Hematopoietic multipotent progenitor cell treated with erythropoietin and hydrocortisone succinate and interleukin-3 and kit ligand, for 15 days (in vitro differentiated cells): Measurements from ENCODE around the gene AGAP1.

ENCODE experiments used
- DNase-seq: peaks from one replicate; pipeline ENCODE4 v3.0.0-alpha.2; 2015; ENCODE audit warnings: low spot score

AGAP1 gene

DNA sequence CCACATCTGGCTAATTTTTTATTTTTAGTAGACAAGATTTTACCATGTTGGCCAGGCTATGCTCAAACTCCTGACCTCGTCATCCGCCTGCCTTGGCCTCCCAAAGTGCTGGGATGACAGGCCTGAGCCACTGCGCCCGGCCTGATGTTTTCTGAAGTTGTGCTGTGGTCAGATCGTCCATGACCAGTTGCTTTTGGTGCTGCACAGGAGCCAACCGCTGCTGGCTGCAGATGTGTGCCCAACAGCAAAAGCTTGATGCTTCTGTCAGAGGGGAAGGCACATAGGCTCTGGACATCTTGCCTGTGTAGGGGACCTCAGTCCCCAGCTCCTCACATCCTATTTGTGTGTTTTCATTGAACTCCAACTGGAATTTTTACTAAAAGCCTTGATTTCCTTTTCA lies 218.3 kb downstream of the AGAP1 start:
- no peak for DNase-seq

DNA sequence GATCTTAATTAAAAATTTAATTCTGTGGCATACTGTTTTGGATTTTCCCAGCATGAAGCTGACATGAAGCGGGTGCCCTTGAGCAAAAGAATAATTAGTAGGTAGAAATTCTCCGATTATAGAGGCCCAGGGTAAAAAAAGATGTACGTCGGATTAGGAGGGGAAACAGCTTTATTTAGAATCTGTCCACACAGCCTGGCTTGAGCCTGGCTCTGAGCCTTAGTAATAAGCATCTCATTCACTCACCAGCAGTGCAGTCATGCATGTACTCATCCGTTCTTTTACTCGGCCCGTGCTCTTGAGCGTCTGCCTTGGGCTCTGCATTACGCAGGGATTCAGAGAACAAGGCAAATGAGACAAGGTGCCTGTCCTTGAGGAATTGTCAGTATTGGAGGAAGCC lies 219.3 kb downstream of the AGAP1 start:
- DNase-seq: no peak

DNA sequence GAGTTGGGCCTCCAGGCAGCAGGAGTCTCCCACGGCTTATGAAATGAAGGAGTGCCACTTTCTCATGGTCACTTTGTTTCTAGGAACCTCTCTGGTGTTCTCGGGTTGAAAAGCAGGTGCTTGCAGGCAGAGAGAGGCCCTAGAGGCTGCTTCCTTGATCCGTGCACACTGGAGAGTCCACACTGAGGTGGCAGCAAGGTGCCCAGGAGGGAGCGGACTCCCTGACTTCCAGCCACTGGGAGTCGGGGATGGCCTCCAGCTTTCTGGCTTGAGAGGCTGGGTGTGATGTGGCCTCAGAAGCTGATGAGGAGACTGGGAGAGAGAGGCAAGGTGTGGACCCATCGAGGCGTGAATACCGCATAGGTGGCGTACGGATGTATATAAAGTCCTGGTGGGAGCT lies 221.8 kb downstream of the AGAP1 start:
- DNase-seq: no peak

DNA sequence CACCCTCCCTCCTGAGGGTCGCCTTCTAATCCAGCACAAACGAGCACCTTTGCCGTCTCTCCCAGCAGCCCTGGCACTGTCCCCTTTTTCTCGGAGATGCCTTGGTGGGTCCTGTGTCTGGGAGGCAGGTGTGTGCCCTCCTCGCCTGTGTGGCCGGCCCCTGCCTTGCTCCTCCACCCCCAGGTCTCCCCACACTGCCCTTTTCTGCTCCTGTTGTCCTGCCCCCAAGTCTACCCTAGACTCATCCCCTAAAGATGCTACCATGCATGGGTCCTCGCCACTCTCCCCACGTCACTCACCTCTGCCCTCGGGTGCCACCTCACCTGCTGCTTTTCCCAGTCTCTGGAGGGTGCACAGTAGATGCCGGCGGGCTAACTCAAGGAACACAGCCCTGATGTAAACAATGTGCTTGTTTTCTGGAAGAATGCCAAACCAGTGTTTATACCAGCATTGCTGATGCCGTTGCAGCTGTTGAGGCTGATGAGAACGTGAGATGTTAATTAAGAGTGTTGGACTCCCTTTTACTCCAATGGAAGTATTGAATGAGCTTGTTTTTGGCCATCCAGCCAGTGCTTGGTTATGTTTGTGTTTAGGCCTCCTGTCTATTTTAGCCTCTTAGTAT lies 223.1 kb downstream of the AGAP1 start:
- DNase-seq: no peak

DNA sequence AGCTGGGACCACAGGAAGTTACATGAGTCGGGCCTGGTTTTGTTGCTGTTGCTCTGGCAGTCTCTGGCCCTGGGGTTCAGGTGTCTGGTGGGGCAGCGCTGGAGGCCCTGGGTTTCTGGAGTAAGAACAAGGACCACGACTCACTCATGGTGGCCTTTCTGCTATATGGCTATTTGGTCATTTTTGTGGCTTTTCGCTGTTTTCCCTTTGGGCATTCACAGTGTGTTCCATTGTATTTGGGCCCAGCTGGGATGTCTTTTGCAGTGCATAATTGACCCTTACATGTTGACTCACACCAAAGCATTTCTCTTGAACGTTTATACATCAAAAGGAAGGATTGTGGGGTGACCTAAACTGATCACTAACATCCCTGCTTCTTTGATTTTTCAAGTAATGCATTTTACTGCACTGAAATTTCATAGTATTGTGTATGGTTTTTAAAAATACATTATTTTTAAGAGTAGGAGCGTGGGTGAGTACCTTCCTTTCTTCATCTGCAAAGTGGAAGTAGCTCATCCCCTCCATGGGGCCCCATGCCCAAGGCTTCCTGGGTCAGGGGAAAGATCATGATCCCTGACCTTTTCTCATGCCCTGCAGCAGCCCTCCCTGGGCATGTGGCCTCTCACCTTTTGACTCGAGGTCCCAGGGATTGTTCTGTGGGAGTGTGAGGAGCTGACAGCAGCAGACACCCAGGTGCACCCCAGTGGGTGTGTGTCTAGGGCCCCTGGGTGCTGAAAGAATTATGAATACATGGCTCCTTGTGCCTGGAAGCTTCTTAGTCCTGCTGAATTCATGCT lies 225.5 kb downstream of the AGAP1 start:
- DNase-seq: no peak

DNA sequence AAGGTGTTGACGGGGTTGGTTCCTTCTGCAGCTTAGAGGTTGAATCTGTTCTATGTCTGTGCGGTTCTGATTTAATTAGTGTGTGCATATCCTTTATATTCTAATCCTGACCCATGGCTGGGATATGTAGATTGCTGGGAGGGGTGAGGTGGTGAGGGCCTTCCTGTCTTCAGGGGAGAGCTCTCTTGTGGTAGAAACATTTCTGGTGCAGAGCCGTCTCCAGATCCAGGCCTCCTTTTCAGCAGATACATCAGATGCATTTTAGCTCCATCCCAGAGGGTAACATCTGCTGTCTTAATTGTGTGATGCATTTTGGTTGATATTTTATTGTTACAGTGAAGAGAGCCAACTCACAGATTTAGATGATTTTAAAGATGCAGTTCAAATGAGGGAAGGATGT lies 227.8 kb downstream of the AGAP1 start:
- no peak for DNase-seq

DNA sequence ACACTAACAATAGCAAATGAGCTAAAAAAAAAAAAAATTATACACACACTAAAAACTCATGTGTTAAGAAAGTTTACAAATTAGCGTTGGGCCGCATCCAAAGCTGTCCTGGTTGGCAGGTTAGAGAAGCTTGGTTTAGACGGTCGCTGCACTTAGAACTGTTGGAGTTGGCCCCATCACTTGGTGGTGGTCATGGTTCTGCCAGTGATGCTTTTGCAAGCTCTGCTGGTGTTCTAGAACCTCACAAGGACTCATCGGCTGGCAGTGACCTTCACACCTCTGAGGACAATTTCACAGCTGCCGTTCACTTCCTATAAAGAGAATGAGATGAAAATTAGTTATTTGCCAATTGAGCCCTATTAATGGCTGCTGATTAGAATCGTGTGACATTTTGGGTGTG lies 229.0 kb downstream of the AGAP1 start:
- no peak for DNase-seq

DNA sequence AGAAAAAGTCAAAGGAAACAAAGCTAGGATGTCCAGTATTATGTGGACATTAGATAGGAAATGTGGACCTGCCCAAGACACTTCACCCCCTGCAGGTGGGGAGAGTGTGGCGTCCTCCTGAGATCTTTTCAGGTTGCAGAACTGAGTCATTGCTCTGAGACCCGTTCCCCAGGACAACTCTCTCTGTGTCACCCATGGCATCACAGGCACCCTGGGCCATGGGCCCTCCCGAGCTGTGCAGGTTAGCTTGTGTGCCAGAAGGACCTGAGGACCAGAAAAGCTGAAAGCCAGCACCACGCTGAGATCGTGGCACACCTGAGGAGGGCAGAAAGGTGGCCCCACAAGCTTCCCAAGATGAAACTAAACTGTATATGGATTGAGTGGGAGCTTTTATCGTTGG lies 229.5 kb downstream of the AGAP1 start:
- DNase-seq: no peak

DNA sequence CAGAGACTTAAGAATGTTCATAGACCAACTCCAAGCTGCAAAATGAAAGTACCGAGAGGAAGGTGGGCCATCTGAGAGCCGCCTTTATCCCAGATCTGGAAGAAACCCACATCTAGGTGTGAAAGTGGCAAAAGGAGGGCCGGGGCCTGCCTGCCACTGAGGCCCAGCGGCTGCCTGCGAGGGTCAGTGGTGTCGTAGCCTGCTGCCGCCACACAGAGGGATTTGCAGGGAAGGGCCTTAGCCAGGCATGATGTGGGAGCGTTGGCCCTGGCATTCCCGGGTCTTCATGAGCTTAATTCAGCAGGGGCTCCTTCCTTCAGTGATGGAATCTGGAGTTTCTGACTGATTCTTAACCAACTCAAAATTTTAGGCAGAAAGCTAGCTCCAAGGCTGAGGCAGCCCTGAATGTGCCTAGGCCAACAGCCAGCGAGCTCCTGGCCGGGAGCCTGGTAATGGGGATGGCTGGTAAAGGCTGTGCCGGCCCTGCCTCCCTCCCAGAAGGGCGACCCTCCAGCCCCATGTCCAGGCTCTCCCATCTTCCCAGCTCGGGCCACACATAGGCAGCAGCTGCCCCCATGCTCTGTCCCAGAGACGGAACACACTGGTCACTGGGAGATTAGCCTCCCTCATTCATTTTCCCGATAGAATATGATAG lies 230.1 kb downstream of the AGAP1 start:
- no peak for DNase-seq

DNA sequence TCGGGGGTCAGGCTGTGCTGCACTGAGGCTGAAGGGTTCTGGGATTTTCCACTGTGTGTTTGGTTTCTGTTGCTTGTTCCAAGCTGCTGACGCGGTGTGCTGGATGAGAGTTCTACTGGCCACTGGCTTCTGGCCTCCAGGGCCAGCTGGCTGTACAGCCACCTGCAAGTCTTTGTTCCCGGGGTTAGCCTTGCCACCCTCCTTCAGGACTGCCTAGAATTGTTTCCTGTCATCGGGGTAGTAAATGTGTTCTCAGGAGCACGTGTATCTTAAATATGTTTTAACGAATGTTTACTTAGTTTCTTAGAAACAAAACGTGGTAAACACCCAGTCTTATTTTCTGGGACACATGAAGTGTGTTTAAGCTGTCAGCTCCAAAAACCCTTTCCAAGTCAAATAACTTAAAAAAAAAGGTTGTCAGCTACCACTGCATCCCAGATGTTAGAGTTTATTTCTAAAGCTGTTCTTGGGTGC lies 231.2 kb downstream of the AGAP1 start:
- no peak for DNase-seq

DNA sequence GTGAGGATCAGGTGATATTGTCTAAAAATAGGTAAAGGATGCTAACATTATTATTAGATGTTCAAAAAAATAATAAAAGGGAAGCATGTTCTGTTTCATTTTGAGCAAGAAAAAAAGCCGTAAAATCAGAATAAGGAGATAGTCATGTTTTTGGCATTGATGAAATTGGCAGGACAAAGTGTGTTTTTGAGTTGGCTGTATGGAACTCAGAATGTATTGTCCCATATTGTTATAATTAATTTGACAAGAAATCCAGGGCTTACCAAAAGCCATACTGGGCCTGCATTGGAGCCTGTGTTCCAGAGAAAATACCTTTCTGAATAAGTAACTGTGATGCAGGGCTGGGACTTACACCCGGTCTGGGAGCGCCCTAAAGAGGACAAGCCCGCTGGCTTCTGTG lies 232.0 kb downstream of the AGAP1 start:
- no peak for DNase-seq

DNA sequence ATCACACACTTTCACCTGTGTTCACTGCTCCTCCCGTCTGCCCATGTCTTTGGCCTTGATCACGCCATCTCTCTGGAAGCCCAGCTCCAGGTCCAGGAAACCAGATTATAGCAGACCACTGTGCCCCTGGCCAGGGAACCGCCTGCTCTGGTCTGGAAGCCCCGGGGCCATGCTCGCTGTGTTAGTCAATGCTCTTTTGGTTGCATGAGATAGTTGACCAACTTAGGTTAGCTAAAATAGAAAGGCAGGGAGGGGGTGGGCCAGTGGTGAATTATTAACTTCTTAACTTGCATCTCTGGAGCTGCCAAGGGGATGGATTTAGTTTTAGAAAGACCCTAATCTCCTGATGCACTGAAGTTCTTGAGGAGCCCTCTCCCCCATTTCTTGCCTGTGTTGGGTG lies 232.7 kb downstream of the AGAP1 start:
- no peak for DNase-seq

DNA sequence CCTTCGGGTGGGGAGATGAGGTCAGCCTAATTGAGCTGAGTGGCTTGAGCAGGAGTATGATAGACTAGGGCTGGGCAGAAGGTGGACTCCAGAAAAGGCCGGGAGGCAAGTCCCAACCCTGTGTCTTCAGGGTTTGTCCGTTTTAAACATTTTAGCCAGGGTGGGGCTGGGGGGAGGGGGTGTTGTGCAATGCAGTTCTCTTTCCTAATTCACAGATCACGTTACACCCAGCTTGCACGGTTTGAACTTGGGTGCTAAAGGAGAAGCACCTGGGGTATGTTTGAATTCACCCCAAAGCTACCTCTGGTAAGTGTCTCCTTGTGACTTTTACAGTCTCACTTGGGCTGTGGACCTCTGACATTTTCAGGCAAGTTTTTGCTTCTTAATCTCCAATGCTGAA lies 233.3 kb downstream of the AGAP1 start:
- DNase-seq: no peak

DNA sequence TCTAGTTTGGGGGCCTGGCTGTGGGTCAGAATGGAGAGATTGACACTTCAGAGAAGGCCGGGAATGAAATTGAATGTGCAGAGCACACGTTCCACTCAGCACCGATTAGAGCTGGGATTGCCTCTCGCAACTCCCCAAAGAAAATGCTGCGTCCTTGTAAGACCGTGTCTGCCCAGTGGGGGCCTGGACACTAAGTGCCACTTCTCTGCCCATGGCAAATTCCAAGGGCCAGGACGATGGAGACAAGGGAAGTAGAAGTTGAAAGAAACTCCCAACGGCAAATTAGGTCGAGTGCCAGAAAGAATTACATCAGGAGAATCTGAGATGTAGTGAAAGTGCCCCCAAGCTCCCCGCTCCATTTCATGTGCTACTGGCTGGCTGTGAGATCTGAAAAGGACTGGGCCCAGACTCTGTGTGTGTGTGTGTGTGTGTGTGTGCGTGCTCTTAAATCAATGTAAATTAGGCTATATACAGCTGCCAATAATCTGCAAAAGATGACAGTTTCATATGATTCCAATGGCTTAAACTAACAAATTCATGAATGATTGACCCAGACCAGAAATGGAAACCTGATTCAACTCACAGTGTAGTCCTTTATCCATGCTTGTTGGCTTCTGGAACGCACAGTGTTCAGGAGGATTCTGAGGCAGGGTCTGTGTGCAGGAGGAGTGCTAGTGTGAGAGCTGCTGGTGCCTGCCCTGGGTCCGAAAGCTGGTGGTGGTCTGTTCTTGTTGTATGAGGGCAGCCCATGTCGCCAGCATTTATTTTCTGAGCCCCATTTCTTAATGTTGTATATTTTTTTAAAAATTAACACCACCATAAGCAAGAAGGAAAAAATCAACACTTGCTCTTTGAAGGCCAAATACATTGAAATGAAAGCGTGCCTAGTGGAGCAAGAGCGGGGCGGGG lies 234.3 kb downstream of the AGAP1 start:
- no peak for DNase-seq

DNA sequence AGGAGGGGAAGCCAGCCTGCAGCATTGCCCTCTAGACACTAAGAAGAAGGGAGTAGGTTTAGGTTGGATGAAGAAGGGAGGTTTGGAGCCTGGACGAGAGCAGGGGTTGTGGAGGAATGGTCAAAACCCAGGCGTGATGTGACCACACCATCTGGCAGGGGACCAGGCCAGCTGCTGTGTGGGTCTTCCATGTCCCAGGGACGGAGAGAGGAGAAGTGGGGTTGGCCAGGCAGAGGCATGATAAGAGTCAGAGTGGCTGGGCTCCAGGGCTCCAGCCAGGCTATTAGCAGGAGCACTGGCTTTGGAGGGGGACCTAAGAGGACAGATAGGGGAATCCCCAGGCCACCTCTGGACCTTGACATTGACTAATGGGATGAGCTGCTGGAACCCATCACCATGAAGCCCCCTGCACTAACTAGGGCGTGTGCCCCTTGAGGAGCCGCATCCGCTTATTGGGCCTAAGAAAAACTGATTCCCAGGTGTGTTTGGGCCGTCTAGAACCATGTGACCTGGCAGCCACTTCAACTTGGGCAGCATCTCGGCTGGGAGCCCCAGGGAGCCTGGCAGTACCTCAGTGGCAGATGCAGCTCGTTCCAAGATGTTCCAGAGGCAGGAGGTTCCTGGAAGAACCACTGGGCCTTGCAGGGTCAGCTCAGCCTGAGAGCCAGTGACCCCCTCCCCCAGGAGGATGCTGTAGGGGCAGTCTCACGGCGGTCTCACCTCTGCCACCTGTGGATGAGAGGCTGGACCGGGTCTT lies 235.1 kb downstream of the AGAP1 start:
- DNase-seq: no peak

DNA sequence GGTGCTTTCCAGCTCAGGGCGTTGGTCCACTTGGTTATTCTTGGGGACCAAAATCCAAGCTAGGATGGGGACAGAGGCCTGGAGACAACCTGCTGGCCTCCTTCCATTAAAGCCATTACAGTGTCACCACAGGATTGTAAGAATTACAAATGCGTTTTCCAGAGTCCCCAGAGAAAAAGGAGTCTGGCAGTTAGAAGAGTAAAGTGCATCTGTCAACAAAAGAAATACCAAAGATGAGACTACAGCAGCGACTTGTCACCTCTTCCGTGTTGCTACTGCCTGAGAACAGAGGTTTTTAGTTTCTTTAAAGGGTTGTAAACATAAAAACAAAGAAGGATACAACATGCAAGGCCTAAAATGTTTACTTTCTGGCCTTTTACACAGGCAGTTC lies 235.7 kb downstream of the AGAP1 start:
- no peak for DNase-seq

DNA sequence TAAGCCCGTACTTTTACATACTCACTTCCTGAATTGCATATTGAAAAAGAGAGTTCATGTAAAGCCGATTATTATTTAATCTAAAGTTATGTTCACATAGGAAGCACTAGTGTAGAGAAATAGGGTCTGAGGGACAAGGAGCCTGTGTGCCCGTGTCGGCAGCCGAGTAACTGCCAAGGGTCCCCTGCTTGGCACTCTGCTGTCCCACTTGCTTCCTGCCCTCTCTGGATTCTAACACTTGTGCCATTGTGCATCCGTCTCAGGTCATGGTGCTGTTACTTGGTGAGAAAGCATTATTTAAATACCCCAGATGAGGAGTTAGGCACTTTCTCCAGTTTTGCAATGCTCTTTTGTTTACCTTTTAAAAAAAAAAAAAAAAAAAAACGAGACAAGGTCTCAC lies 236.3 kb downstream of the AGAP1 start:
- no peak for DNase-seq

DNA sequence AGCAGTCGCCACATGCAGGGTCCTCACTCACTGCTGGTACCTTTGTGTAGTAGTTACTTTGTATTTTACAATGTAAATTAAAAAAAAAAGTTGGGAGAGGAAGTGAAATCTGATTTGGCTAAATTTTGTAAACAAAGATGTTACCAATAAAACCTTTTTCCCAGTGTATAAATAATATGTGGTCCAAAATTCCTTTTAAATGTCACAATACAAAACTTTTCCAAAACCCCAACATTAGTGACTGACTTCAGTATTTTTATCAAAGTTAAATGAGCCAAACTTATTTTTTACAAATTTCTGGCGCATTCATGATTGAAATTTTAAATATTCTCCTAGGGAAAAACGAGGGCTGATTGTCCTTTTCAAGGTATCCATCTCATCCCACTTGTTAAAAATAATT lies 239.9 kb downstream of the AGAP1 start:
- no peak for DNase-seq

DNA sequence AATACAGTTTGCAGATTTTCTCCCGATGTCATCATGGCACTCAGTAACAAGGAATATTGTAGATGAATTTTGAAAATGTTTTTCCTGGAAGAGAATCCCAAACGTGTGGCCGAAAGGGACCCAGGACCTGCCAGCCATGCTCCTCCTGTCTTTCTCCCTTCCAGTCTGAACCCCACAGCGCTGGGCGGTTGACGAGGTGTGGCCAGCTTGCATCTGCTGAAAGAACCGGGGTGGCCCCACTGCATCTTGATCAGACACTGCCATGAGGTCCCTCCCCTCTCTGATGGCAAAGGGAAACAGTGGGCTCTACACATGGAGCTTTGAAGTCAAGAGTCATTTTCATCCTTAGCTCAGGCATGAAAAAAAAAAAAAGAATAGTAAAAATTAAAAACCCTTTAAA lies 240.3 kb downstream of the AGAP1 start:
- no peak for DNase-seq

DNA sequence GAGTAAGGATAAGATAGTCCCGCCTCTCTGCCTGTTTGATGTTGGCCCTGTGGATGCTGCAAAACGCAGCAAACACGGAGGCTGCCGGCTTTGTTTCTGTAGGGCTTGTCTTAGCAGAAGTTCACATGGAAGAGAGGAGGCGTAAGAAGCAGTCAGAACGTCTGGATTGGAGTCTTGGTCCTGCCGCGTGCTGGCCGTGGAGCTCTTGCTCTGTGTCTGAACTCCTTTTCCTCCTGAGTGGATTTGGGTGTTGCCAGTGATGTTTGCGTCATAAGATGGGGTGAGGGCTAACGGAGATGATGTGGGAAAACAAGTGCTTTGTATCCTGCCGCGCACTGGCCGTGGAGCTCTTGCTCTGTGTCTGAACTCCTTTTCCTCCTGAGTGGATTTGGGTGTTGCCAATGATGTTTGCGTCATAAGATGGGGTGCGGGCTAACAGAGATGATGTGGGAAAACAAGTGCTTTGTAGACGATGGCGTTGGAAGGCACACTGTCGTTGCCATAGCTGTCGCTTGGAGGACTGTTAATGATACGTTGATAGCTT lies 240.9 kb downstream of the AGAP1 start:
- no peak for DNase-seq

DNA sequence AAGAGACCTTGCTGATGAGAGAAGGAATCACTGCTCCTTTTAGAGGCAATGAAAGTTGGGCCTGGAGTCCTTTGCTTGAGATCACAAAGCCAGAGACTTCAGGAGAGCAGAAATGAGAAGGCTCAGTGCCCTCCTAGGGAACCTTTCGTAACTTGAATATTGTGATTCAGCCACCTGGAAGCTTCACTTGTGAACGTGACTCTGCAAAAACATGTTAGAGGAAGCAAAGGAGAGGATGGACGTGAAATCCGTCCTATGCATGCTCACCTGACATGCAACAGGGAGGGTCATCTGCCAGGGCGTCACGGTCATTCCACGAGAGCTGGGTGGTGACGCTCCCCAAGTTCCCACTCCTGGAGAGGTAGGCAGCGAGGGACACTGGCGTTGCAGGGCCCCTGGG lies 243.6 kb downstream of the AGAP1 start:
- DNase-seq: no peak
